ENCODE data around the gene PHLDA2. TPM values are rescaled to one million over a fixed set of nuclear protein-coding genes. Genes with fewer than 3 reads are reported as not detected.

The PHLDA2 gene
- total and polyA plus RNA-seq, 2 of the 13 experiments (the other 11 are each of a cell fraction or from before 2014, with no cell fraction given), result 0.55 to 0.78 TPM

- TF ChIP-seq ARID5B (CRISPR knock-in tag; IDR thresholded peaks at IDR 0.05) (no peak), ZFP90 (CRISPR knock-in tag; IDR thresholded peaks at IDR 0.05; ENCODE audit: borderline replicate concordance) (no peak), ZNF598 (CRISPR knock-in tag; IDR thresholded peaks at IDR 0.05; ENCODE audit: borderline replicate concordance) (no peak)
Observed at GRCh38 chr11:2961080-2961479, 31.9 kb upstream of the PHLDA2 start (continued).

- Histone ChIP-seq H3K36me3 (replicated peaks in 1 of 2; ENCODE audit: control insufficient read depth in 1 of 2, insufficient read depth in 2 of 2, low read length in 2 of 2) (peaks cover 43 to 94% of the 10 kb centered on the region in 2 experiments), H3K4me2 (ENCODE audit: low read depth, low read length) (no peak overlapping the region), H3K4me3 (replicated peaks in 1 of 3; ENCODE audit: insufficient read depth in 1 of 3, low read depth in 2 of 3, low read length in 3 of 3) (no peak overlapping the region), H4K20me1 (ENCODE audit: insufficient read depth, low read length) (peaks cover 28% of the 10 kb centered on the region), H3K4me1 (ENCODE audit: insufficient read depth, low read length) (no peaks in the 10 kb centered on the region), H3K27me3 (ENCODE audit: control insufficient read depth in 1 of 2, insufficient read depth in 2 of 2, low read length in 2 of 2) (no peaks in the 10 kb centered on the region), H3K9ac (ENCODE audit: insufficient read depth, low read depth, low read length) (no peak overlapping the region), H3K79me2 (ENCODE audit: insufficient read depth, low read length) (peaks cover 51% of the 10 kb centered on the region), H3K27ac (ENCODE audit: extremely low read length, insufficient read depth, low read length) (no peak overlapping the region), H2AFZ (ENCODE audit: low read length) (no peak overlapping the region), H3K9me3 (ENCODE audit: low read length) (no peaks in the 10 kb centered on the region)
- no TSS peak for BruUV-seq (replicated peaks)
- FAIRE-seq, result no peak
- in situ Hi-C loops (cut with HindIII; ENCODE audit: extremely low pct_ligation_motif_present, low pct_unique_long_range_greater_than_20kb), result no loop called here
- intact Hi-C loops (cut with micrococcal nuclease; ENCODE audit: unreplicated experiment), result no loop called here
- POLR2A ChIA-PET, result no interaction called here
- WGBS (ENCODE audit: low lambda C conversion rate), result 98% methylated on average over 7 of the region's 7 CpGs
- no peak for ATAC-seq
- TF ChIP-seq PRDM15 (CRISPR knock-in tag; IDR thresholded peaks at IDR 0.05) (no peak), MXD1 (CRISPR knock-in tag; IDR thresholded peaks at IDR 0.05) (no peak), CC2D1A (CRISPR knock-in tag; IDR thresholded peaks at IDR 0.05) (no peak), ZUFSP (CRISPR knock-in tag; IDR thresholded peaks at IDR 0.05; ENCODE audit: borderline replicate concordance) (no peak), SMARCE1 (IDR thresholded peaks at IDR 0.05; ENCODE audit: borderline replicate concordance) (no peak), TEAD2 (CRISPR knock-in tag; IDR thresholded peaks at IDR 0.05) (no peak), ZNF556 (CRISPR knock-in tag; IDR thresholded peaks at IDR 0.05; ENCODE audit: borderline replicate concordance) (no peak), NFIB (CRISPR knock-in tag; IDR thresholded peaks at IDR 0.05; ENCODE audit: borderline replicate concordance) (no peak), ZNF274 (CRISPR knock-in tag; IDR thresholded peaks at IDR 0.05) (no peak)
- no peak for DNase-seq (ENCODE audit: low spot score)
- CTCF ChIA-PET (ENCODE audit: low intra/inter-chr PET ratio, low total read pairs), result no interaction called here
Observed at GRCh38 chr11:2960139-2960538, 30.9 kb upstream of the PHLDA2 start.

Data from HepG2 (cell line).